KMS-11 (cell line): ENCODE results near the gene CLDN16.

Experiments used
- H2AFZ ChIP-seq: fragments of 200-600 bp; sonication (generic); 2 replicates; pipeline ENCODE4 v1.6.1; 2016; ENCODE audit warnings: antibody characterized with exemption, mixed run types, low read depth
- H3K27ac ChIP-seq: fragments of 200-600 bp; sonication (generic); 2 replicates; pipeline ENCODE4 v1.6.1; 2016; ENCODE audit warnings: mild to moderate bottlenecking, mixed run types
- H3K27me3 ChIP-seq: fragments of 200-600 bp; sonication (generic); 2 replicates; pipeline ENCODE4 v1.6.1; 2017; ENCODE audit warnings: mild to moderate bottlenecking, low read depth, mixed run types, moderate library complexity; ENCODE audit not compliant: insufficient read depth
- H3K36me3 ChIP-seq: fragments of 200-600 bp; sonication (generic); 2 replicates; pipeline ENCODE4 v1.6.1; 2017; ENCODE audit warnings: mild to moderate bottlenecking, mixed run types; ENCODE audit not compliant: insufficient read depth
- H3K4me1 ChIP-seq: fragments of 200-600 bp; sonication (generic); 2 replicates; pipeline ENCODE4 v1.6.1; 2016; ENCODE audit warnings: mild to moderate bottlenecking, low read depth, mixed run types; ENCODE audit not compliant: poor library complexity, severe bottlenecking
- H3K4me2 ChIP-seq: fragments of 200-600 bp; sonication (generic); 2 replicates; pipeline ENCODE4 v1.7.0; 2016; ENCODE audit warnings: mild to moderate bottlenecking, mixed run types
- H3K4me3 ChIP-seq: fragments of 200-600 bp; sonication (generic); IDR thresholded peaks from 2 replicates; pipeline ENCODE4 v1.6.1; 2017; ENCODE audit warnings: low read depth, low read length, mixed read lengths; ENCODE audit not compliant: insufficient read depth
- H3K79me2 ChIP-seq: fragments of 200-600 bp; sonication (generic); 2 replicates; pipeline ENCODE4 v1.6.1; 2016; ENCODE audit warnings: low read depth, mixed run types; ENCODE audit not compliant: insufficient read depth
- H3K9ac ChIP-seq: fragments of 200-600 bp; sonication (generic); 2 replicates; pipeline ENCODE4 v1.6.1; 2016; ENCODE audit warnings: mild to moderate bottlenecking, mixed run types
- H4K20me1 ChIP-seq: fragments of 200-600 bp; sonication (generic); 2 replicates; pipeline ENCODE4 v1.6.1; 2016; ENCODE audit warnings: mild to moderate bottlenecking, mixed run types; ENCODE audit not compliant: insufficient read depth
- CTCF ChIP-seq: fragments of 200-600 bp; sonication (generic); conservative IDR thresholded peaks from 2 replicates; pipeline ENCODE4 v1.6.1; 2017; ENCODE audit warnings: low read depth, mild to moderate bottlenecking, antibody characterized with exemption, low read length, moderate library complexity, mixed read lengths

CLDN16 gene

GRCh38 chr3:190387578-190388213 lies at the start of gene CLDN16:
Gene CLDN16 (plus strand): TSS chr3:190388163. CDS start chr3:190388330, 167 bp downstream.
- no peak within 1 kb of the TSS for H2AFZ ChIP-seq

GRCh38 chr3:190338717-190339116 lies 49.2 kb upstream of the CLDN16 start:
- no peak overlapping the region for H3K27ac ChIP-seq
- no peaks in the 10 kb centered on the region for H3K4me1 ChIP-seq
- TF ChIP-seq CTCF, result no peak
- H4K20me1 ChIP-seq, result no peaks in the 10 kb centered on the region
- no peak overlapping the region for H2AFZ ChIP-seq
- H3K36me3 ChIP-seq, result no peaks in the 10 kb centered on the region
- H3K27me3 ChIP-seq, result no peaks in the 10 kb centered on the region
- no peaks in the 10 kb centered on the region for H3K79me2 ChIP-seq
- no peak overlapping the region for H3K4me3 ChIP-seq
- no peak overlapping the region for H3K9ac ChIP-seq
- no peak overlapping the region for H3K4me2 ChIP-seq

More at GRCh38 chr3:190387578-190388213, at the start of gene CLDN16:
- no peak for TF ChIP-seq CTCF
- no peaks in the 10 kb centered on the region for H3K79me2 ChIP-seq
- no peaks in the 10 kb centered on the region for H3K27me3 ChIP-seq
- no peak within 1 kb of the TSS for H3K27ac ChIP-seq
- no peaks in the 10 kb centered on the region for H3K36me3 ChIP-seq
- no peak within 1 kb of the TSS for H3K9ac ChIP-seq
- peaks cover 8% of the 10 kb centered on the region for H3K4me1 ChIP-seq
- H3K4me3 ChIP-seq, result no peak within 1 kb of the TSS
- H3K4me2 ChIP-seq, result no peak within 1 kb of the TSS
- H4K20me1 ChIP-seq, result no peaks in the 10 kb centered on the region

- no peak overlapping the region for H3K27ac ChIP-seq
- H2AFZ ChIP-seq, result no peak overlapping the region
- 0 out of 2 replicates have a peak, but pooled peaks have one; percentile 18 for TF ChIP-seq CTCF
- no peak overlapping the region for H3K4me2 ChIP-seq
- no peaks in the 10 kb centered on the region for H3K4me1 ChIP-seq
- H3K9ac ChIP-seq, result no peak overlapping the region
- no peaks in the 10 kb centered on the region for H3K36me3 ChIP-seq
- H4K20me1 ChIP-seq, result no peaks in the 10 kb centered on the region
- H3K4me3 ChIP-seq, result no peak overlapping the region
- no peaks in the 10 kb centered on the region for H3K79me2 ChIP-seq
- no peaks in the 10 kb centered on the region for H3K27me3 ChIP-seq
Measured at GRCh38 chr3:190339130-190339529, 48.8 kb upstream of the CLDN16 start.

GRCh38 chr3:190340071-190340470 lies 47.9 kb upstream of the CLDN16 start:
- Histone ChIP-seq H3K27ac (no peak overlapping the region), H3K4me1 (no peaks in the 10 kb centered on the region), H3K4me3 (no peak overlapping the region), H2AFZ (no peak overlapping the region), H3K4me2 (no peak overlapping the region), H4K20me1 (no peaks in the 10 kb centered on the region), H3K9ac (no peak overlapping the region), H3K36me3 (no peaks in the 10 kb centered on the region), H3K27me3 (no peaks in the 10 kb centered on the region), H3K79me2 (no peaks in the 10 kb centered on the region)
- no peak for TF ChIP-seq CTCF
